ENCODE measurements around the gene APOL1.

APOL1 gene

GRCh38 chr22:36223504-36223903 lies 29.4 kb upstream of the APOL1 start:
- TF ChIP-seq PPARA (CRISPR knock-in tag; IDR thresholded peaks at IDR 0.05; ENCODE audit: borderline replicate concordance) (no peak), GLIS3 (CRISPR knock-in tag; IDR thresholded peaks at IDR 0.05) (no peak), BACH2 (CRISPR knock-in tag; IDR thresholded peaks at IDR 0.05; ENCODE audit: borderline replicate concordance) (no peak), OSR1 (CRISPR knock-in tag; IDR thresholded peaks at IDR 0.05) (no peak), TCF4 (CRISPR knock-in tag; IDR thresholded peaks at IDR 0.05; ENCODE audit: borderline replicate concordance) (no peak), ZFP3 (CRISPR knock-in tag; IDR thresholded peaks at IDR 0.05) (no peak), TOX (CRISPR knock-in tag; IDR thresholded peaks at IDR 0.05; ENCODE audit: borderline replicate concordance) (no peak), ZNF565 (CRISPR knock-in tag; conservative IDR thresholded peaks at IDR 0.05; ENCODE audit: low read depth) (no peak), ZFP30 (CRISPR knock-in tag; IDR thresholded peaks at IDR 0.05) (no peak), ZC3H10 (CRISPR knock-in tag; IDR thresholded peaks at IDR 0.05) (no peak), ESRRG (CRISPR knock-in tag; IDR thresholded peaks at IDR 0.05) (no peak), SNAI2 (CRISPR knock-in tag; IDR thresholded peaks at IDR 0.05) (no peak)
- TF ChIP-seq, protein P1, sequence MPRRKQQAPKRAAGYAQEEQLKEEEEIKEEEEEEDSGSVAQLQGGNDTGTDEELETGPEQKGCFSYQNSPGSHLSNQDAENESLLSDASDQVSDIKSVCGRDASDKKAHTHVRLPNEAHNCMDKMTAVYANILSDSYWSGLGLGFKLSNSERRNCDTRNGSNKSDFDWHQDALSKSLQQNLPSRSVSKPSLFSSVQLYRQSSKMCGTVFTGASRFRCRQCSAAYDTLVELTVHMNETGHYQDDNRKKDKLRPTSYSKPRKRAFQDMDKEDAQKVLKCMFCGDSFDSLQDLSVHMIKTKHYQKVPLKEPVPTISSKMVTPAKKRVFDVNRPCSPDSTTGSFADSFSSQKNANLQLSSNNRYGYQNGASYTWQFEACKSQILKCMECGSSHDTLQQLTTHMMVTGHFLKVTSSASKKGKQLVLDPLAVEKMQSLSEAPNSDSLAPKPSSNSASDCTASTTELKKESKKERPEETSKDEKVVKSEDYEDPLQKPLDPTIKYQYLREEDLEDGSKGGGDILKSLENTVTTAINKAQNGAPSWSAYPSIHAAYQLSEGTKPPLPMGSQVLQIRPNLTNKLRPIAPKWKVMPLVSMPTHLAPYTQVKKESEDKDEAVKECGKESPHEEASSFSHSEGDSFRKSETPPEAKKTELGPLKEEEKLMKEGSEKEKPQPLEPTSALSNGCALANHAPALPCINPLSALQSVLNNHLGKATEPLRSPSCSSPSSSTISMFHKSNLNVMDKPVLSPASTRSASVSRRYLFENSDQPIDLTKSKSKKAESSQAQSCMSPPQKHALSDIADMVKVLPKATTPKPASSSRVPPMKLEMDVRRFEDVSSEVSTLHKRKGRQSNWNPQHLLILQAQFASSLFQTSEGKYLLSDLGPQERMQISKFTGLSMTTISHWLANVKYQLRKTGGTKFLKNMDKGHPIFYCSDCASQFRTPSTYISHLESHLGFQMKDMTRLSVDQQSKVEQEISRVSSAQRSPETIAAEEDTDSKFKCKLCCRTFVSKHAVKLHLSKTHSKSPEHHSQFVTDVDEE (CRISPR knock-in tag; IDR thresholded peaks at IDR 0.05), result no peak
- TF ChIP-seq, protein P2, sequence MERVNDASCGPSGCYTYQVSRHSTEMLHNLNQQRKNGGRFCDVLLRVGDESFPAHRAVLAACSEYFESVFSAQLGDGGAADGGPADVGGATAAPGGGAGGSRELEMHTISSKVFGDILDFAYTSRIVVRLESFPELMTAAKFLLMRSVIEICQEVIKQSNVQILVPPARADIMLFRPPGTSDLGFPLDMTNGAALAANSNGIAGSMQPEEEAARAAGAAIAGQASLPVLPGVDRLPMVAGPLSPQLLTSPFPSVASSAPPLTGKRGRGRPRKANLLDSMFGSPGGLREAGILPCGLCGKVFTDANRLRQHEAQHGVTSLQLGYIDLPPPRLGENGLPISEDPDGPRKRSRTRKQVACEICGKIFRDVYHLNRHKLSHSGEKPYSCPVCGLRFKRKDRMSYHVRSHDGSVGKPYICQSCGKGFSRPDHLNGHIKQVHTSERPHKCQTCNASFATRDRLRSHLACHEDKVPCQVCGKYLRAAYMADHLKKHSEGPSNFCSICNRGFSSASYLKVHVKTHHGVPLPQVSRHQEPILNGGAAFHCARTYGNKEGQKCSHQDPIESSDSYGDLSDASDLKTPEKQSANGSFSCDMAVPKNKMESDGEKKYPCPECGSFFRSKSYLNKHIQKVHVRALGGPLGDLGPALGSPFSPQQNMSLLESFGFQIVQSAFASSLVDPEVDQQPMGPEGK (CRISPR knock-in tag; IDR thresholded peaks at IDR 0.05; ENCODE audit: borderline replicate concordance), result no peak
- TF ChIP-seq, protein P3, sequence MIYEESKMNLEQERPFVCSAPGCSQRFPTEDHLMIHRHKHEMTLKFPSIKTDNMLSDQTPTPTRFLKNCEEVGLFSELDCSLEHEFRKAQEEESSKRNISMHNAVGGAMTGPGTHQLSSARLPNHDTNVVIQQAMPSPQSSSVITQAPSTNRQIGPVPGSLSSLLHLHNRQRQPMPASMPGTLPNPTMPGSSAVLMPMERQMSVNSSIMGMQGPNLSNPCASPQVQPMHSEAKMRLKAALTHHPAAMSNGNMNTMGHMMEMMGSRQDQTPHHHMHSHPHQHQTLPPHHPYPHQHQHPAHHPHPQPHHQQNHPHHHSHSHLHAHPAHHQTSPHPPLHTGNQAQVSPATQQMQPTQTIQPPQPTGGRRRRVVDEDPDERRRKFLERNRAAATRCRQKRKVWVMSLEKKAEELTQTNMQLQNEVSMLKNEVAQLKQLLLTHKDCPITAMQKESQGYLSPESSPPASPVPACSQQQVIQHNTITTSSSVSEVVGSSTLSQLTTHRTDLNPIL (CRISPR knock-in tag; IDR thresholded peaks at IDR 0.05; ENCODE audit: low read depth), result no peak
- ATAC-seq, result no peak

GRCh38 chr22:36224245-36224644 lies 28.7 kb upstream of the APOL1 start:
- ATAC-seq, result no peak
- TF ChIP-seq ZC3H10 (CRISPR knock-in tag; IDR thresholded peaks at IDR 0.05) (no peak), GLIS3 (CRISPR knock-in tag; IDR thresholded peaks at IDR 0.05) (no peak), OSR1 (CRISPR knock-in tag; IDR thresholded peaks at IDR 0.05) (no peak), ARNTL (CRISPR knock-in tag; IDR thresholded peaks at IDR 0.05; ENCODE audit: borderline replicate concordance, low read depth) (no peak), ZNF8 (CRISPR knock-in tag; IDR thresholded peaks at IDR 0.05) (no peak), BACH2 (CRISPR knock-in tag; IDR thresholded peaks at IDR 0.05; ENCODE audit: borderline replicate concordance) (no peak), ZNF70 (CRISPR knock-in tag; IDR thresholded peaks at IDR 0.05) (no peak), TOX (CRISPR knock-in tag; IDR thresholded peaks at IDR 0.05; ENCODE audit: borderline replicate concordance) (no peak), ZFP3 (CRISPR knock-in tag; IDR thresholded peaks at IDR 0.05) (no peak), RARB (CRISPR knock-in tag; IDR thresholded peaks at IDR 0.05) (no peak), TCF4 (CRISPR knock-in tag; IDR thresholded peaks at IDR 0.05; ENCODE audit: borderline replicate concordance) (no peak), SNAI2 (CRISPR knock-in tag; IDR thresholded peaks at IDR 0.05) (no peak), CSRNP3 (CRISPR knock-in tag; IDR thresholded peaks at IDR 0.05) (no peak), PPARA (CRISPR knock-in tag; IDR thresholded peaks at IDR 0.05; ENCODE audit: borderline replicate concordance) (no peak), ESRRG (CRISPR knock-in tag; IDR thresholded peaks at IDR 0.05) (no peak), POU6F1 (CRISPR knock-in tag; IDR thresholded peaks at IDR 0.05; ENCODE audit: borderline replicate concordance, low read depth) (no peak), ZFP30 (CRISPR knock-in tag; IDR thresholded peaks at IDR 0.05) (no peak)
- TF ChIP-seq, protein P1 (CRISPR knock-in tag; IDR thresholded peaks at IDR 0.05), result no peak
- TF ChIP-seq, protein P2 (CRISPR knock-in tag; IDR thresholded peaks at IDR 0.05; ENCODE audit: borderline replicate concordance), result no peak
- TF ChIP-seq, protein P3 (CRISPR knock-in tag; IDR thresholded peaks at IDR 0.05; ENCODE audit: low read depth), result no peak

All from SK-N-SH treated with all-trans-retinoic acid at 6 μM for 48 hours (cell line).